ENCODE data around the gene SYNE1.

Gene SYNE1

GRCh38 chr6:152394303-152394702 lies 242.9 kb downstream of the SYNE1 start:
- H2AFZ ChIP-seq, result no peak overlapping the region
- no peaks in the 10 kb centered on the region for H3K36me3 ChIP-seq (ENCODE audit: control insufficient read depth, insufficient read depth, low read length)
- H3K9me3 ChIP-seq (ENCODE audit: control insufficient read depth, low read length), result no peaks in the 10 kb centered on the region
- H3K4me3 ChIP-seq (ENCODE audit: low read depth, low read length), result no peak overlapping the region
- no peaks in the 10 kb centered on the region for H3K79me2 ChIP-seq
- H3K27ac ChIP-seq, result no peak overlapping the region
- no peak overlapping the region for H3K9ac ChIP-seq
- no peaks in the 10 kb centered on the region for H3K27me3 ChIP-seq (ENCODE audit: control insufficient read depth, insufficient read depth, low read length)
- H3K4me1 ChIP-seq, result no peaks in the 10 kb centered on the region
- no peak for TF ChIP-seq CTCF (IDR thresholded peaks at IDR 0.05)
- no peak overlapping the region for H3K4me2 ChIP-seq (ENCODE audit: low read length)

- no peaks in the 10 kb centered on the region for H3K4me1 ChIP-seq
- H2AFZ ChIP-seq, result no peak overlapping the region
- no peaks in the 10 kb centered on the region for H3K27me3 ChIP-seq (ENCODE audit: control insufficient read depth, insufficient read depth, low read length)
- no peak overlapping the region for H3K9ac ChIP-seq
- H3K4me3 ChIP-seq (ENCODE audit: low read depth, low read length), result no peak overlapping the region
- no peaks in the 10 kb centered on the region for H3K36me3 ChIP-seq (ENCODE audit: control insufficient read depth, insufficient read depth, low read length)
- no peaks in the 10 kb centered on the region for H3K79me2 ChIP-seq
- H3K9me3 ChIP-seq (ENCODE audit: control insufficient read depth, low read length), result no peaks in the 10 kb centered on the region
- TF ChIP-seq CTCF (IDR thresholded peaks at IDR 0.05), result no peak
- H3K27ac ChIP-seq, result no peak overlapping the region
- H3K4me2 ChIP-seq (ENCODE audit: low read length), result no peak overlapping the region
Observed at GRCh38 chr6:152391179-152391880, 245.8 kb downstream of the SYNE1 start.

GRCh38 chr6:152387091-152387490 lies 250.1 kb downstream of the SYNE1 start:
- H2AFZ ChIP-seq, result no peak overlapping the region
- TF ChIP-seq CTCF (IDR thresholded peaks at IDR 0.05), result no peak
- no peak overlapping the region for H3K4me3 ChIP-seq (ENCODE audit: low read depth, low read length)
- H3K36me3 ChIP-seq (ENCODE audit: control insufficient read depth, insufficient read depth, low read length), result no peaks in the 10 kb centered on the region
- H3K4me2 ChIP-seq (ENCODE audit: low read length), result no peak overlapping the region
- no peaks in the 10 kb centered on the region for H3K9me3 ChIP-seq (ENCODE audit: control insufficient read depth, low read length)
- no peaks in the 10 kb centered on the region for H3K27me3 ChIP-seq (ENCODE audit: control insufficient read depth, insufficient read depth, low read length)
- no peak overlapping the region for H3K9ac ChIP-seq
- no peaks in the 10 kb centered on the region for H3K4me1 ChIP-seq
- H3K79me2 ChIP-seq, result no peaks in the 10 kb centered on the region
- H3K27ac ChIP-seq, result no peak overlapping the region

- Histone ChIP-seq H3K36me3 (ENCODE audit: control insufficient read depth, insufficient read depth, low read length) (no peaks in the 10 kb centered on the region), H3K9ac (no peak overlapping the region), H3K79me2 (no peaks in the 10 kb centered on the region), H3K4me1 (no peaks in the 10 kb centered on the region), H3K27ac (no peak overlapping the region), H2AFZ (no peak overlapping the region), H3K9me3 (ENCODE audit: control insufficient read depth, low read length) (no peaks in the 10 kb centered on the region), H3K4me3 (ENCODE audit: low read depth, low read length) (no peak overlapping the region), H3K4me2 (ENCODE audit: low read length) (no peak overlapping the region), H3K27me3 (ENCODE audit: control insufficient read depth, insufficient read depth, low read length) (no peaks in the 10 kb centered on the region)
- TF ChIP-seq CTCF (IDR thresholded peaks at IDR 0.05), result no peak
Observed at GRCh38 chr6:152386131-152386530, 251.0 kb downstream of the SYNE1 start.
